GM23248 (cell line): ENCODE measurements around the gene RPF1.

ENCODE experiments used
- EZH2 ChIP-seq: fragments of 200-600 bp; sonication (generic); IDR thresholded peaks from 2 replicates; pipeline ENCODE4 v1.6.1; 2018; ENCODE audit warnings: antibody characterized with exemption, mild to moderate bottlenecking; ENCODE audit not compliant: insufficient read depth, poor library complexity, severe bottlenecking
- EZH2phosphoT487 ChIP-seq: fragments of 200-600 bp; sonication (generic); IDR thresholded peaks from 2 replicates; pipeline ENCODE4 v1.6.1; 2018; ENCODE audit warnings: antibody characterized with exemption, moderate library complexity, mild to moderate bottlenecking, low read depth; ENCODE audit not compliant: insufficient read depth

DNA sequence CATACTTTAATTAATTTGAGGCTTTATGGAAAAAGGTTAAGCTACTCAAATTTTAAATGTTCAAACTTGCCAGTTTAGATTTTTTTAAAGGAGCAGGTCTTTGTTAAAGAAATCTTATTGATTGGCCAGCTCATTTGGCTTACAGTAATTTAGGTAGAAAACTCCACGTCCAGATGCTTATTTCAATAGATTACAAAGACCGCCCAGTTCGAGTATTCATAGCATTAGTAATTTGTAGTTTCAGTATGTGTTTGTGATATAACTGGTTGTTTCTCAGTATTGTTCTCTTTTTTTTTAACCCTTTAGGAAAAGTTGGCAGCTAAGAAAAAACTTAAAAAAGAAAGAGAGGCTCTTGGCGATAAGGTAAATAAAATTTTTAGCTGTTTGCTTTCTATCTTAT is 1.6 kb downstream of the RPF1 start:
- TF ChIP-seq EZH2 (no peak), EZH2phosphoT487 (no peak)
